GM12878 (cell line): ENCODE data around the gene ELP2. TPM values are rescaled to one million over a fixed set of nuclear protein-coding genes. Genes with fewer than 3 reads are reported as not detected.

Experiments used
- ATAC-seq: fragments of 200-7000 bp; cut with Tn5 transposase; 3 replicates; pipeline ENCODE4 v1.9.1; 2020; ENCODE audit warnings: mild to moderate bottlenecking, moderate library complexity
- BruUV-seq: library from RNA; stranded (reverse); fragments of 400-500 nt; replicated peaks from 2 replicates; lab custom pipeline; 2021; lab: Mats Ljungman, UMichigan
- CTCF ChIA-PET: fragments of 300-600 bp; sonication (Branson Sonifier 250); formaldehyde crosslinking; extraction: SDS; loops from one replicate; lab custom pipeline; 2021; ENCODE audit warnings: inconsistent platforms; lab: Yijun Ruan, JAX
- POLR2A ChIA-PET: fragments of 350-600 bp; formaldehyde crosslinking; extraction: SDS; loops from one replicate; lab custom pipeline; 2021; ENCODE audit warnings: inconsistent platforms; lab: Charles Lee
- RAD21 ChIA-PET: fragments of 300-600 bp; sonication (Branson Sonifier 250); formaldehyde crosslinking; loops from one replicate; lab custom pipeline; 2023; ENCODE audit warnings: antibody characterized with exemption; ENCODE audit not compliant: unreplicated experiment; lab: Charles Lee
- SMC1A ChIA-PET: fragments of 300-600 bp; sonication (Branson Sonifier 250); formaldehyde crosslinking; loops from one replicate; lab custom pipeline; 2023; ENCODE audit not compliant: unreplicated experiment, uncharacterized antibody; lab: Charles Lee
- DNase-seq: peaks from one replicate; pipeline ENCODE4 v3.0.0-alpha.2; 2011; ENCODE audit warnings: low read depth, low spot score
- FAIRE-seq: peaks from 3 replicates; lab custom pipeline; 2011; peaks lifted over from hg19 to GRCh38; lab: Jason Lieb, UNC
- H2AFZ ChIP-seq: 2 replicates; pipeline ENCODE4 v1.6.0; 2011; ENCODE audit warnings: low read depth, low read length, control low read depth; ENCODE audit not compliant: control insufficient read depth
- H3K27ac ChIP-seq: 2 replicates; pipeline ENCODE4 v1.5.1; 2011; ENCODE audit warnings: control low read depth; ENCODE audit not compliant: control insufficient read depth, insufficient read depth
- H3K27me3 ChIP-seq, 2 experiments: replicated peaks in 1 of 2; 2 replicates each; pipeline versions ENCODE4 v1.6.0 to v1.6.1; 2011; ENCODE audit warnings: low read length in 1 of 2; ENCODE audit not compliant: control insufficient read depth in 2 of 2, insufficient read depth in 2 of 2
- H3K36me3 ChIP-seq, 2 experiments: 2 replicates each; pipeline ENCODE4 v1.5.1; 2011; ENCODE audit warnings: low read length in 1 of 2; ENCODE audit not compliant: control insufficient read depth in 2 of 2, insufficient read depth in 2 of 2
- H3K4me1 ChIP-seq: 2 replicates; pipeline ENCODE4 v1.6.1; 2011; ENCODE audit warnings: mild to moderate bottlenecking, low read length, moderate library complexity, mixed read lengths; ENCODE audit not compliant: control insufficient read depth, insufficient read depth
- H3K4me2 ChIP-seq: 2 replicates; pipeline ENCODE4 v1.6.0; 2011; ENCODE audit warnings: control low read depth; ENCODE audit not compliant: control insufficient read depth, insufficient read depth
- H3K4me3 ChIP-seq: fragments of 200-600 bp; sonication (generic); 2 replicates; pipeline ENCODE4 v1.5.1; 2016
- H3K79me2 ChIP-seq: 2 replicates; pipeline ENCODE4 v1.6.0; 2011; ENCODE audit warnings: low read length; ENCODE audit not compliant: control insufficient read depth, insufficient read depth
- H3K9ac ChIP-seq: 2 replicates; pipeline ENCODE4 v1.8.0; 2011; ENCODE audit warnings: low read length, control low read depth, mixed read lengths; ENCODE audit not compliant: control insufficient read depth, insufficient read depth
- H3K9me3 ChIP-seq: replicated peaks from 3 replicates; pipeline ENCODE4 v1.5.1; 2011; ENCODE audit warnings: mild to moderate bottlenecking, low read length; ENCODE audit not compliant: control insufficient read depth, insufficient read depth
- H4K20me1 ChIP-seq: 2 replicates; pipeline ENCODE4 v1.6.0; 2011; ENCODE audit not compliant: control insufficient read depth, insufficient read depth
- ASH2L ChIP-seq: fragments of 300-600, 200-600 bp; sonication (generic); IDR thresholded peaks from 2 replicates; pipeline ENCODE4 v1.6.1; 2017; ENCODE audit warnings: low read depth, mild to moderate bottlenecking, borderline replicate concordance
- CHD2 ChIP-seq: IDR thresholded peaks from 2 replicates; pipeline ENCODE4 v1.6.1; 2011; ENCODE audit warnings: low read depth, low read length, improper control_type of control experiment, borderline replicate concordance
- IKZF1 ChIP-seq: fragments of 450-650 bp; conservative IDR thresholded peaks from 2 replicates; pipeline ENCODE4 v1.6.1; 2017; ENCODE audit warnings: antibody characterized with exemption, mild to moderate bottlenecking
- KLF5 ChIP-seq: fragments of 450-650 bp; IDR thresholded peaks from 2 replicates; pipeline ENCODE4 v1.6.1; 2014; ENCODE audit warnings: mild to moderate bottlenecking; ENCODE audit not compliant: partially characterized antibody
- MTA2 ChIP-seq: fragments of 450-650 bp; IDR thresholded peaks from 2 replicates; pipeline ENCODE4 v1.6.1; 2016; ENCODE audit warnings: low read depth, mild to moderate bottlenecking, moderate library complexity
- MTA3 ChIP-seq: IDR thresholded peaks from 2 replicates; pipeline ENCODE4 v1.6.1; 2012; ENCODE audit warnings: low read length, inconsistent platforms, borderline replicate concordance
- POLR2AphosphoS5 ChIP-seq: IDR thresholded peaks from 2 replicates; pipeline ENCODE4 v1.6.1; 2011; ENCODE audit warnings: mild to moderate bottlenecking, low read length, inconsistent platforms
- SREBF1 ChIP-seq: IDR thresholded peaks from 2 replicates; pipeline ENCODE4 v1.6.1; 2012; ENCODE audit warnings: mild to moderate bottlenecking, low read length
- STAT3 ChIP-seq: IDR thresholded peaks from 2 replicates; pipeline ENCODE4 v1.6.1; 2011; ENCODE audit warnings: low read depth, low read length, improper control_type of control experiment
- TAF1 ChIP-seq: IDR thresholded peaks from 2 replicates; pipeline ENCODE4 v1.6.1; 2011; ENCODE audit warnings: mild to moderate bottlenecking, low read depth, low read length, borderline replicate concordance
- ZSCAN29 ChIP-seq: fragments of 450-650 bp; IDR thresholded peaks from 2 replicates; pipeline ENCODE4 v1.6.1; 2017; ENCODE audit warnings: mild to moderate bottlenecking, moderate library complexity
- ZZZ3 ChIP-seq: IDR thresholded peaks from 2 replicates; pipeline ENCODE4 v1.6.1; 2011; ENCODE audit warnings: low read depth; ENCODE audit not compliant: control insufficient read depth, insufficient read length
- WGBS: methylation state at CpG from one replicate; pipeline ENCODE4 v1.1.6; 2016; ENCODE audit warnings: low lambda C conversion rate; ENCODE audit not compliant: insufficient replicate concordance, insufficient coverage; ENCODE audit errors: missing lambda C conversion rate; 5-methylcytosine and 5-hydroxymethylcytosine counted together
- in situ Hi-C: fragments of 300-500 bp; cut with MboI; formaldehyde crosslinking; loops from 9 replicates; pipeline ENCODE4 v1.14.3; 2018; ENCODE audit warnings: mixed read lengths
- intact Hi-C: fragments of 100-400 bp; cut with micrococcal nuclease; formaldehyde crosslinking; loops from one replicate; pipeline ENCODE4 v1.14.2; 2022; ENCODE audit not compliant: unreplicated experiment
- polyA plus RNA-seq, 11 experiments: library from polyadenylated mRNA; depleted of rRNA in 4 of 11; unstranded in 6 of 11; stranded (reverse) in 5 of 11; fragments of >200 nt; fragmentation: Nextera tagmentation in 4 of 11; fragmentation: Illumina TruSeq in 1 of 11; extraction: Ambion mirVana in 4 of 11; extraction: Trizol in 1 of 11; gene quantifications; 1 replicate in 1 of 11; 2 replicates in 10 of 11; pipeline versions ENCODE4 v1.2.1 to v1.2.3, GENCODE V29; 2011 to 2016; ENCODE audit warnings: inconsistent platforms in 2 of 11, missing spikeins in 2 of 11, low read depth in 1 of 11
- total RNA-seq, 4 experiments: library from RNA; depleted of rRNA in 3 of 4; stranded (reverse); fragments of >200 nt in 3 of 4; fragmentation: Illumina TruSeq in 1 of 4; extraction: Trizol in 1 of 4; gene quantifications; 2 replicates each; pipeline versions ENCODE4 v1.2.1 to v1.2.3, GENCODE V29; 2013 to 2021
- TF ChIP-seq, protein P1 (sequence below): IDR thresholded peaks from 2 replicates; pipeline ENCODE4 v1.6.1; 2012; ENCODE audit warnings: mild to moderate bottlenecking, low read depth, low read length
- TF ChIP-seq, protein P2 (sequence below): IDR thresholded peaks from 2 replicates; pipeline ENCODE4 v1.6.1; 2011; ENCODE audit warnings: mild to moderate bottlenecking, low read depth, low read length, moderate library complexity; ENCODE audit not compliant: insufficient replicate concordance
- TF ChIP-seq, protein P3 (sequence below): IDR thresholded peaks from 2 replicates; pipeline ENCODE4 v1.6.1; 2012; ENCODE audit warnings: low read depth, low read length, improper control_type of control experiment
- TF ChIP-seq, protein P4 (sequence below): fragments of 150-350 bp; IDR thresholded peaks from 2 replicates; pipeline ENCODE4 v1.6.1; 2014; ENCODE audit warnings: mild to moderate bottlenecking, low read depth, low read length

The ELP2 gene
- total and polyA plus RNA-seq, 10 of the 15 experiments (the other 5 are each of a cell fraction or from before 2014, with no cell fraction given) = 56.9 to 134 (median 88.5) TPM

DNA sequence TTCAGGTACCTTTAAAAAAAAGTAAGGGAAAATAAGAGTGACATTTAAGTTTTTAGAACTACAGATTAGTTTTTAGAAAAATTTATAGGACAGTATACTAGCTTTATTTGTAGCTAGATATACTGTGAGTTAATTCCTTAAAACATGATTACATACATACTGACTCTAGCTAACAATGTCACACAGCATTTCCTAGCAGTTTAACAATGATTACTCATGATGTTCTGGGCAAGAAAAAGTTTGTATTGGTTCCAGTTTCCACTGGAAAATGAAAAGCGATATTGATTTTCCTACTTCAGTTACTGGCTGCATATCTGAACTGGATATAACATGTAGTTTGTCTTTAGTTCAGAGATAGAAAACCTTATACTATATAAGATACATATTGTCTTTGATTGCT is 20.0 kb upstream of the ELP2 start:
- H3K36me3 ChIP-seq = peaks cover 0 to 17% of the 10 kb centered on the region in 2 experiments; a peak in 2 of 4 replicates
- H3K4me3 ChIP-seq = no peak overlapping the region
- intact Hi-C loops = no loop called here
- ATAC-seq = no peak
- TF ChIP-seq ZZZ3 = no peak
- TF ChIP-seq SREBF1 = no peak
- TF ChIP-seq MTA2 = no peak
- TF ChIP-seq CHD2 = no peak
- TF ChIP-seq TAF1 = no peak
- TF ChIP-seq ZSCAN29 = no peak
- no peak for TF ChIP-seq MTA3
- TF ChIP-seq KLF5 = no peak
- no peak for TF ChIP-seq ASH2L
- TF ChIP-seq, protein P1, sequence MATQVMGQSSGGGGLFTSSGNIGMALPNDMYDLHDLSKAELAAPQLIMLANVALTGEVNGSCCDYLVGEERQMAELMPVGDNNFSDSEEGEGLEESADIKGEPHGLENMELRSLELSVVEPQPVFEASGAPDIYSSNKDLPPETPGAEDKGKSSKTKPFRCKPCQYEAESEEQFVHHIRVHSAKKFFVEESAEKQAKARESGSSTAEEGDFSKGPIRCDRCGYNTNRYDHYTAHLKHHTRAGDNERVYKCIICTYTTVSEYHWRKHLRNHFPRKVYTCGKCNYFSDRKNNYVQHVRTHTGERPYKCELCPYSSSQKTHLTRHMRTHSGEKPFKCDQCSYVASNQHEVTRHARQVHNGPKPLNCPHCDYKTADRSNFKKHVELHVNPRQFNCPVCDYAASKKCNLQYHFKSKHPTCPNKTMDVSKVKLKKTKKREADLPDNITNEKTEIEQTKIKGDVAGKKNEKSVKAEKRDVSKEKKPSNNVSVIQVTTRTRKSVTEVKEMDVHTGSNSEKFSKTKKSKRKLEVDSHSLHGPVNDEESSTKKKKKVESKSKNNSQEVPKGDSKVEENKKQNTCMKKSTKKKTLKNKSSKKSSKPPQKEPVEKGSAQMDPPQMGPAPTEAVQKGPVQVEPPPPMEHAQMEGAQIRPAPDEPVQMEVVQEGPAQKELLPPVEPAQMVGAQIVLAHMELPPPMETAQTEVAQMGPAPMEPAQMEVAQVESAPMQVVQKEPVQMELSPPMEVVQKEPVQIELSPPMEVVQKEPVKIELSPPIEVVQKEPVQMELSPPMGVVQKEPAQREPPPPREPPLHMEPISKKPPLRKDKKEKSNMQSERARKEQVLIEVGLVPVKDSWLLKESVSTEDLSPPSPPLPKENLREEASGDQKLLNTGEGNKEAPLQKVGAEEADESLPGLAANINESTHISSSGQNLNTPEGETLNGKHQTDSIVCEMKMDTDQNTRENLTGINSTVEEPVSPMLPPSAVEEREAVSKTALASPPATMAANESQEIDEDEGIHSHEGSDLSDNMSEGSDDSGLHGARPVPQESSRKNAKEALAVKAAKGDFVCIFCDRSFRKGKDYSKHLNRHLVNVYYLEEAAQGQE = no peak
- TF ChIP-seq, protein P2, sequence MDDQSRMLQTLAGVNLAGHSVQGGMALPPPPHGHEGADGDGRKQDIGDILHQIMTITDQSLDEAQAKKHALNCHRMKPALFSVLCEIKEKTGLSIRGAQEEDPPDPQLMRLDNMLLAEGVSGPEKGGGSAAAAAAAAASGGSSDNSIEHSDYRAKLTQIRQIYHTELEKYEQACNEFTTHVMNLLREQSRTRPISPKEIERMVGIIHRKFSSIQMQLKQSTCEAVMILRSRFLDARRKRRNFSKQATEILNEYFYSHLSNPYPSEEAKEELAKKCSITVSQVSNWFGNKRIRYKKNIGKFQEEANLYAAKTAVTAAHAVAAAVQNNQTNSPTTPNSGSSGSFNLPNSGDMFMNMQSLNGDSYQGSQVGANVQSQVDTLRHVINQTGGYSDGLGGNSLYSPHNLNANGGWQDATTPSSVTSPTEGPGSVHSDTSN = no peak
- TF ChIP-seq, protein P3, sequence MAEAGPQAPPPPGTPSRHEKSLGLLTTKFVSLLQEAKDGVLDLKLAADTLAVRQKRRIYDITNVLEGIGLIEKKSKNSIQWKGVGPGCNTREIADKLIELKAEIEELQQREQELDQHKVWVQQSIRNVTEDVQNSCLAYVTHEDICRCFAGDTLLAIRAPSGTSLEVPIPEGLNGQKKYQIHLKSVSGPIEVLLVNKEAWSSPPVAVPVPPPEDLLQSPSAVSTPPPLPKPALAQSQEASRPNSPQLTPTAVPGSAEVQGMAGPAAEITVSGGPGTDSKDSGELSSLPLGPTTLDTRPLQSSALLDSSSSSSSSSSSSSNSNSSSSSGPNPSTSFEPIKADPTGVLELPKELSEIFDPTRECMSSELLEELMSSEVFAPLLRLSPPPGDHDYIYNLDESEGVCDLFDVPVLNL = no peak
- no peak for TF ChIP-seq STAT3
- TF ChIP-seq, protein P4, sequence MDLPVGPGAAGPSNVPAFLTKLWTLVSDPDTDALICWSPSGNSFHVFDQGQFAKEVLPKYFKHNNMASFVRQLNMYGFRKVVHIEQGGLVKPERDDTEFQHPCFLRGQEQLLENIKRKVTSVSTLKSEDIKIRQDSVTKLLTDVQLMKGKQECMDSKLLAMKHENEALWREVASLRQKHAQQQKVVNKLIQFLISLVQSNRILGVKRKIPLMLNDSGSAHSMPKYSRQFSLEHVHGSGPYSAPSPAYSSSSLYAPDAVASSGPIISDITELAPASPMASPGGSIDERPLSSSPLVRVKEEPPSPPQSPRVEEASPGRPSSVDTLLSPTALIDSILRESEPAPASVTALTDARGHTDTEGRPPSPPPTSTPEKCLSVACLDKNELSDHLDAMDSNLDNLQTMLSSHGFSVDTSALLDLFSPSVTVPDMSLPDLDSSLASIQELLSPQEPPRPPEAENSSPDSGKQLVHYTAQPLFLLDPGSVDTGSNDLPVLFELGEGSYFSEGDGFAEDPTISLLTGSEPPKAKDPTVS = no peak
- no peak for TF ChIP-seq IKZF1
- no peak for TF ChIP-seq POLR2AphosphoS5
- no TSS peak for BruUV-seq
- ChIA-PET POLR2A (no interaction called here), RAD21 (no interaction called here), SMC1A (interaction anchor here (0.6 to 0.9 kb wide), 3 partner anchors 14 to 455 kb away, joined by 3 to 5 read pairs (median 3); no protein-coding TSS in a partner anchor), CTCF (interaction anchor here (1.2 kb wide), 1 partner anchor 175 kb away, joined by 4 read pairs; no protein-coding TSS in a partner anchor)
- no peaks in the 10 kb centered on the region for H3K27me3 ChIP-seq
- 100% methylated on average over 1 of the region's 1 CpG for WGBS
- H4K20me1 ChIP-seq = no peaks in the 10 kb centered on the region
- H3K79me2 ChIP-seq = no peaks in the 10 kb centered on the region
- H3K9ac ChIP-seq = no peak overlapping the region
- no peak overlapping the region for H3K27ac ChIP-seq
- in situ Hi-C loops = no loop called here
- H2AFZ ChIP-seq = no peak overlapping the region
- H3K4me2 ChIP-seq = no peak overlapping the region
- no peak for DNase-seq
- H3K4me1 ChIP-seq = no peaks in the 10 kb centered on the region
- no peak for FAIRE-seq
- no peaks in the 10 kb centered on the region for H3K9me3 ChIP-seq
